Measurements from ENCODE around the gene HTD2. TPM values are rescaled to one million over a fixed set of nuclear protein-coding genes. Genes with fewer than 3 reads are reported as not detected.

The HTD2 gene
- total RNA-seq, 4 donors from 2014 or later: 4.8 to 12.8 (median 6.5) TPM; not detected in 1

GRCh38 chr3:58325525-58325992 is 19.2 kb downstream of the HTD2 start:
- Histone ChIP-seq H3K27ac (peak overlapping the region in 2 of 4 donors; percentile 72 to 75), H3K4me1 (peaks cover 0 to 12% (median 5%) of the 10 kb centered on the region in 4 donors), H3K4me3 (no peak overlapping the region), H3K36me3 (no peaks in the 10 kb centered on the region), H3K9me3 (no peaks in the 10 kb centered on the region), H3K27me3 (no peaks in the 10 kb centered on the region)
- no peak for DNase-seq
- TF ChIP-seq, protein P1, sequence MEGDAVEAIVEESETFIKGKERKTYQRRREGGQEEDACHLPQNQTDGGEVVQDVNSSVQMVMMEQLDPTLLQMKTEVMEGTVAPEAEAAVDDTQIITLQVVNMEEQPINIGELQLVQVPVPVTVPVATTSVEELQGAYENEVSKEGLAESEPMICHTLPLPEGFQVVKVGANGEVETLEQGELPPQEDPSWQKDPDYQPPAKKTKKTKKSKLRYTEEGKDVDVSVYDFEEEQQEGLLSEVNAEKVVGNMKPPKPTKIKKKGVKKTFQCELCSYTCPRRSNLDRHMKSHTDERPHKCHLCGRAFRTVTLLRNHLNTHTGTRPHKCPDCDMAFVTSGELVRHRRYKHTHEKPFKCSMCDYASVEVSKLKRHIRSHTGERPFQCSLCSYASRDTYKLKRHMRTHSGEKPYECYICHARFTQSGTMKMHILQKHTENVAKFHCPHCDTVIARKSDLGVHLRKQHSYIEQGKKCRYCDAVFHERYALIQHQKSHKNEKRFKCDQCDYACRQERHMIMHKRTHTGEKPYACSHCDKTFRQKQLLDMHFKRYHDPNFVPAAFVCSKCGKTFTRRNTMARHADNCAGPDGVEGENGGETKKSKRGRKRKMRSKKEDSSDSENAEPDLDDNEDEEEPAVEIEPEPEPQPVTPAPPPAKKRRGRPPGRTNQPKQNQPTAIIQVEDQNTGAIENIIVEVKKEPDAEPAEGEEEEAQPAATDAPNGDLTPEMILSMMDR (IDR thresholded peaks at IDR 0.05): no peak
- TF ChIP-seq POLR2A (IDR thresholded peaks at IDR 0.05): no peak

DNA sequence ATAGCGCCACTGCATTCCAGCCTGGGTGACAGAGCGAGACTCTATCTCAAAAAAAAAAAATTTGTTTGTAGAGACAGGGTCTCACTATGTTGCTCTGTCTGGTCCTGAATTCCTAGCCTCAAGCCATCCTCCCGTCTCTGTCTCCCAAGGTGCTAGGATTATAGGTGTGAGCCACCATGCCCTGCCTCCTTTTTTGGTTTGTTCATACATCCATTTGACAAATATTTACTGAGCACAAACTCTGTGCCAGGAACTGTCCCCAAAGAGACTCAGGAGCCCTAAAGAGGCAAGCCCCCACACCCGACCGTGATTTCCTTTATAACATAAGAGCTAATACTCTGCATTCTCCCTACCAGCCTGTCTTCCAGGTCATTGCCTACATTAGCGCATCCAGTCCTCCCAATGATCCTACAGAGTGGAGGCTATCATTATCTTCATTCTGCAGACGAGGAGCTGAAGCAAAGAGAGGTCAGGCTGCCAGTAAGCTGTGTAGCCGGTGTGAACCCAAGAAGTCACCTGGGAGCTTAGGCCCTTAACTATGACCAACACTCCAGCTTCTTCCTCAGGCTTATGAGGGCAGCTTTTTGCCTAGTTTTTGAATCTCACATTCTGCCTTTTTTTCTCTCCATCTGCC is 20.1 kb downstream of the HTD2 start:
- no peak for TF ChIP-seq POLR2A (IDR thresholded peaks at IDR 0.05)
- TF ChIP-seq, protein P1 (IDR thresholded peaks at IDR 0.05): no peak
- DNase-seq: no peak
- Histone ChIP-seq H3K9me3 (no peaks in the 10 kb centered on the region), H3K36me3 (no peaks in the 10 kb centered on the region), H3K4me3 (no peak overlapping the region), H3K27ac (peak overlapping the region in 1 of 4 donors; percentile 72), H3K27me3 (no peaks in the 10 kb centered on the region), H3K4me1 (peaks cover 0 to 12% (median 5%) of the 10 kb centered on the region in 4 donors)

GRCh38 chr3:58329150-58329921 is 23.0 kb downstream of the HTD2 start:
- H3K36me3 ChIP-seq: no peaks in the 10 kb centered on the region
- no peaks in the 10 kb centered on the region for H3K9me3 ChIP-seq
- peaks cover 3 to 20% (median 9%) of the 10 kb centered on the region in 4 donors for H3K4me1 ChIP-seq
- H3K27ac ChIP-seq: no peak overlapping the region
- no peak for DNase-seq
- H3K4me3 ChIP-seq: no peak overlapping the region
- TF ChIP-seq, protein P1 (IDR thresholded peaks at IDR 0.05): no peak
- no peak for TF ChIP-seq POLR2A (IDR thresholded peaks at IDR 0.05)
- H3K27me3 ChIP-seq: no peaks in the 10 kb centered on the region

DNA sequence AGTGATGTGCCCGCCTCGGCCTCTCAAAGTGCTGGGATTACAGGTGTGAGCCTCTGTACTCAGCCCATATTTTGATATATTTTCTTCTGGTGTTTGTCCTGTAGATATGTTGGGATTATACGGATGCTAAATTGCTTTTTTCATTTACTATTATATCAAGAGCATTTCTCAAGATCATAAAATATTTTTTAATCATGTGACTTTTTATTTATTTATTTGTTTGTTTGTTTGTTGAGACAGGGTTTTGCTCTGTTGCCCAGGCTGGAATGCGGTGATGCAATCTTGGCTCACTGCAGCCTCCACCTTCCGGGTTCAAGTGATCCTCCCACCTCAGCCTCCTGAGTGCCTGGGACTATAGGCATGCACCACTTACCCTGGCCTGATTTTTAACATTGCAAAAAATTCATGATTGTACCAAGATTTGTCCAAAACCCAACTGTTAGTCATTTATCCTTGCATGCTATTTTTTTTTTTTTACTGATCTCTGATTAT is 23.6 kb downstream of the HTD2 start:
- TF ChIP-seq, protein P1 (IDR thresholded peaks at IDR 0.05): no peak
- no peak for TF ChIP-seq POLR2A (IDR thresholded peaks at IDR 0.05)
- DNase-seq: peak in 1 of 3 donors; percentile 18
- no peaks in the 10 kb centered on the region for H3K27me3 ChIP-seq
- H3K27ac ChIP-seq: no peak overlapping the region
- no peaks in the 10 kb centered on the region for H3K9me3 ChIP-seq
- H3K36me3 ChIP-seq: no peaks in the 10 kb centered on the region
- H3K4me3 ChIP-seq: no peak overlapping the region
- H3K4me1 ChIP-seq: peaks cover 3 to 23% (median 9%) of the 10 kb centered on the region in 4 donors

- Histone ChIP-seq H3K27me3 (no peaks in the 10 kb centered on the region), H3K4me1 (peaks cover 0 to 22% (median 6%) of the 10 kb centered on the region in 4 donors), H3K4me3 (no peak overlapping the region), H3K9me3 (no peaks in the 10 kb centered on the region), H3K27ac (no peak overlapping the region), H3K36me3 (no peaks in the 10 kb centered on the region)
- no peak for TF ChIP-seq POLR2A (IDR thresholded peaks at IDR 0.05)
- TF ChIP-seq, protein P1 (IDR thresholded peaks at IDR 0.05): no peak
- DNase-seq: peak in 1 of 3 donors; percentile 19
Observed at GRCh38 chr3:58331593-58332152, 25.4 kb downstream of the HTD2 start.

All from Peyer's patch (tissue), 4 donors.